Right lobe of liver (tissue), 6 donors: ENCODE measurements around the gene CTDP1. TPM values are rescaled to one million over a fixed set of nuclear protein-coding genes. Genes with fewer than 3 reads are reported as not detected.

Experiments used
- ATAC-seq, 4 donors: fragments of 200-7000 bp; cut with Tn5 transposase; one replicate each; pipeline ENCODE4 v1.9.1; 2020; ENCODE audit warnings: mild to moderate bottlenecking in 4 of 4, moderate library complexity in 4 of 4
- DNase-seq, 3 donors: peaks; one replicate each; pipeline ENCODE4 v3.0.0-alpha.2; 2020
- H3K27ac ChIP-seq, 3 donors: fragments of 200-600 bp; one replicate each; pipeline ENCODE4 v1.8.0; 2022
- H3K27me3 ChIP-seq, 2 donors: fragments of 200-600 bp; one replicate each; pipeline ENCODE4 v1.8.0; 2022
- H3K36me3 ChIP-seq, 4 donors: fragments of 200-600 bp; sonication (generic) in 1 of 4; one replicate each; pipeline versions ENCODE4 v1.5.1 to v1.8.0; 2017 to 2022; ENCODE audit warnings: control low read depth in 1 of 4
- H3K4me1 ChIP-seq, 4 donors: fragments of 200-600 bp; sonication (generic) in 1 of 4; one replicate each; pipeline versions ENCODE4 v1.5.1 to v1.8.0; 2017 to 2022; ENCODE audit warnings: control low read depth in 1 of 4
- H3K4me3 ChIP-seq, 3 donors: fragments of 200-600 bp; one replicate each; pipeline ENCODE4 v1.8.0; 2022
- H3K9me3 ChIP-seq, 4 donors: fragments of 200-600 bp; sonication (generic) in 1 of 4; one replicate each; pipeline versions ENCODE4 v1.5.1 to v1.8.0; 2017 to 2022; ENCODE audit warnings: control low read depth in 1 of 4
- CTCF ChIP-seq, 4 donors: fragments of 200-600 bp in 3 of 4; fragments of 450-650 bp in 1 of 4; IDR thresholded peaks; one replicate each; pipeline versions ENCODE4 v1.5.1 to v1.8.0; 2016 to 2022; ENCODE audit warnings: antibody characterized with exemption in 4 of 4, mild to moderate bottlenecking in 2 of 4
- POLR2A ChIP-seq: fragments of 450-650 bp; IDR thresholded peaks from one replicate; pipeline ENCODE4 v1.6.1; 2017; ENCODE audit warnings: antibody characterized with exemption, mild to moderate bottlenecking
- WGBS: methylation state at CpG from one replicate; pipeline ENCODE4 v1.1.6; 2018; ENCODE audit warnings: low coverage, low lambda C conversion rate; ENCODE audit not compliant: insufficient coverage; ENCODE audit errors: missing lambda C conversion rate; 5-methylcytosine and 5-hydroxymethylcytosine counted together
- intact Hi-C, 2 donors: fragments of 100-400 bp; cut with DNase I; formaldehyde crosslinking; loops; one replicate each; pipeline versions ENCODE4 v1.11.2 to v1.14.1; 2022
- total RNA-seq, 6 experiments: library from RNA; depleted of rRNA in 2 of 6; stranded (reverse); fragments of >200 nt in 2 of 6; fragmentation: NEBNext Ultra II Directional in 3 of 6; extraction: Animal tissue kit (Norgen Biotek cat#: 25700) in 3 of 6; gene quantifications; one replicate each; pipeline versions ENCODE4 v1.1.0 to v1.2.4, GENCODE V29; 2016 to 2023
- donor health status: DM: no; HTN: yes; CAD: no.
- donor health status: DM: no; HTN: no; CAD: no.
- donor health status: DM: no; HTN: no; CAD: no.
- donor health status: DM: no; HTN: yes; CAD: no.
- donor health status: DM: no; HTN: yes; CAD: no.

Gene CTDP1
- total RNA-seq, 6 experiments from 2014 or later = 7.5 to 10.4 (median 8.2) TPM

GRCh38 chr18:79685281-79685680, 5.7 kb downstream of the CTDP1 start:
- Histone ChIP-seq H3K27ac (no peak overlapping the region), H3K27me3 (no peaks in the 10 kb centered on the region)
- 66% methylated on average over 8 of the region's 8 CpGs for WGBS

GRCh38 chr18:79685971-79686370, 6.4 kb downstream of the CTDP1 start:
- DNase-seq (no peak), ATAC-seq (no peak)
- Histone ChIP-seq H3K4me1 (peaks cover 0 to 6% (median under 1%) of the 10 kb centered on the region in 4 donors), H3K36me3 (no peaks in the 10 kb centered on the region), H3K27ac (no peak overlapping the region), H3K27me3 (no peaks in the 10 kb centered on the region), H3K9me3 (no peaks in the 10 kb centered on the region), H3K4me3 (no peak overlapping the region)
- no peak for TF ChIP-seq POLR2A
- TF ChIP-seq CTCF (IDR thresholded peaks at IDR 0.05) = no peak
- 73% methylated on average over 7 of the region's 7 CpGs for WGBS
- intact Hi-C loops = loop anchor here in 1 of 2 donors (10.0 kb wide), 1 partner anchor 309 kb away; no protein-coding TSS in a partner anchor

More at GRCh38 chr18:79685281-79685680, 5.7 kb downstream of the CTDP1 start:
- peaks cover 0 to 11% (median 3%) of the 10 kb centered on the region in 4 donors for H3K4me1 ChIP-seq
- intact Hi-C loops = loop anchor here in 1 of 2 donors (10.0 kb wide), 1 partner anchor 310 kb away; no protein-coding TSS in a partner anchor
- H3K9me3 ChIP-seq = no peaks in the 10 kb centered on the region
- DNase-seq (no peak), ATAC-seq (peak in 1 of 4 donors; percentile 25)
- no peak overlapping the region for H3K4me3 ChIP-seq
- no peaks in the 10 kb centered on the region for H3K36me3 ChIP-seq
- no peak for TF ChIP-seq POLR2A
- TF ChIP-seq CTCF (IDR thresholded peaks at IDR 0.05) = no peak

DNA sequence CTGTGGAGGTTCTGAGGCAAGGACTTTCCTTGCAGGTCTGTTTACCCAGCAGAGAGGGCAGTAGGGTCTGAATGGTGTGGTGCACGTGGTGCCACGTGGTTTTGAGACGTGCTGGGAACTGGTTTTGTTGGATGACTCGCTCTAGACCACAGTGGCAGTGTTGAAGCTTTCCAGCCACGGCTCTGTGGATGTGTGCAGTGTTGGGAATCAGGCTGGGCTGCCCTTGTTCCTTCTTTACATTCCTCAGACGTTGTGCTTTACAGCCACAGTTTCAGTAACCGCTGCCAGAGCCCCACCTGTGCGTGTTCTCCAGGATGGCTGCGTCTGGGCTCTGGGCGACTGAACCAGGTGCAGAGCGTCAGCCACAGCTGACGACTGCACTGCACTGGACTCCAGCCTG, 8.2 kb downstream of the CTDP1 start:
- TF ChIP-seq POLR2A = no peak
- TF ChIP-seq CTCF (IDR thresholded peaks at IDR 0.05) = no peak
- Histone ChIP-seq H3K4me3 (no peak overlapping the region), H3K4me1 (no peaks in the 10 kb centered on the region), H3K9me3 (no peaks in the 10 kb centered on the region), H3K27ac (no peak overlapping the region), H3K27me3 (no peaks in the 10 kb centered on the region), H3K36me3 (no peaks in the 10 kb centered on the region)
- intact Hi-C loops = loop anchor here in 1 of 2 donors (10.0 kb wide), 1 partner anchor 307 kb away; no protein-coding TSS in a partner anchor
- no peak for ATAC-seq
- DNase-seq = no peak
- WGBS = 91% methylated on average over 6 of the region's 12 CpGs

DNA sequence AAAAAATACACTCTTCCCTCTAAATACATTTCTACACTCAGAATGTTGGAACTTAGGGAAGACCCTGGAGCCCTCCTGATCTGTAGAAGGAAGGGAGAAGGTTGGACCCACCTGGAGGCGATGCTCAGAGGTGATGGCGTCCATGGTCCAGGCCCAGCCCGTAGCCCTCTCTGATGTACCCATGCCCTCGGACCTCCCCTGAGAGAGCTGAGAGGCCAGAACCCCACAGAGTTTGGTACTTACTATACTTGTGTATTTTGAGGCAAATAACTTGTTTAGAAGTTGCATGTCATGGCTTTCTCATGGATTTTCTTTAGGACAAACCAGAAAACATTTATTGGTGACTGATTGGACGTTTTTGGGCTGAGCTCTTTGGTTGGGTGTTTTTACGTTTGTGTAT, 10.5 kb downstream of the CTDP1 start:
- TF ChIP-seq POLR2A = no peak
- no peak for TF ChIP-seq CTCF (IDR thresholded peaks at IDR 0.05)
- Histone ChIP-seq H3K36me3 (no peaks in the 10 kb centered on the region), H3K4me3 (no peak overlapping the region), H3K27me3 (no peaks in the 10 kb centered on the region), H3K27ac (no peak overlapping the region), H3K4me1 (no peaks in the 10 kb centered on the region), H3K9me3 (no peaks in the 10 kb centered on the region)
- DNase-seq (no peak), ATAC-seq (no peak)
- intact Hi-C loops = no loop called here
- WGBS = 85% methylated on average over 2 of the region's 6 CpGs
